ENCODE results near the gene PPP2R3A.

DNA sequence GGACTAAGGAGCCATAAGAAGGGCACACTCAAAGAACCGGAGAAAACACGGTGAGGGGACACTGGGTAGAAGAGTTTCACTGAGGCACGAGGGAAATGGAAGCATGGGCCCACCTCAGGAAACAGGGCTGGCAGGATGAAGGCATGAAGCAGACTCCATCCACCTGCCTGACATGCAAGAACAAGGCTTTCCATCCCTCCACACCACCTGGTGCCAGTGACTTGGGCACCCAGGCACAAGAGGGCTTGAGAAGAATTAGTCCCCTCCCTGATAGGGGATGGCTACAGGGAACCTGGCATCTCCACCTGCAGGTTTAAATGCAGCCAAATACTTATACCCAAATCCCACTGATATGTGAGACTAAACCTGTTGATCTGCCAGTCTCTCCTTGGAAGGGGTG, 38.9 kb upstream of the PPP2R3A start:
- TF ChIP-seq POLR2A (IDR thresholded peaks at IDR 0.05), result no peak
- TF ChIP-seq, protein P1, sequence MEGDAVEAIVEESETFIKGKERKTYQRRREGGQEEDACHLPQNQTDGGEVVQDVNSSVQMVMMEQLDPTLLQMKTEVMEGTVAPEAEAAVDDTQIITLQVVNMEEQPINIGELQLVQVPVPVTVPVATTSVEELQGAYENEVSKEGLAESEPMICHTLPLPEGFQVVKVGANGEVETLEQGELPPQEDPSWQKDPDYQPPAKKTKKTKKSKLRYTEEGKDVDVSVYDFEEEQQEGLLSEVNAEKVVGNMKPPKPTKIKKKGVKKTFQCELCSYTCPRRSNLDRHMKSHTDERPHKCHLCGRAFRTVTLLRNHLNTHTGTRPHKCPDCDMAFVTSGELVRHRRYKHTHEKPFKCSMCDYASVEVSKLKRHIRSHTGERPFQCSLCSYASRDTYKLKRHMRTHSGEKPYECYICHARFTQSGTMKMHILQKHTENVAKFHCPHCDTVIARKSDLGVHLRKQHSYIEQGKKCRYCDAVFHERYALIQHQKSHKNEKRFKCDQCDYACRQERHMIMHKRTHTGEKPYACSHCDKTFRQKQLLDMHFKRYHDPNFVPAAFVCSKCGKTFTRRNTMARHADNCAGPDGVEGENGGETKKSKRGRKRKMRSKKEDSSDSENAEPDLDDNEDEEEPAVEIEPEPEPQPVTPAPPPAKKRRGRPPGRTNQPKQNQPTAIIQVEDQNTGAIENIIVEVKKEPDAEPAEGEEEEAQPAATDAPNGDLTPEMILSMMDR (IDR thresholded peaks at IDR 0.05), result no peak

Data from body of pancreas (tissue), 4 donors.